HG03175 (cell line): ENCODE results near the gene SLIT3.

Experiments
- ATAC-seq: cut with Tn5 transposase; IDR thresholded peaks from one replicate; pipeline ENCODE4 v1.9.1; 2021; ENCODE audit warnings: mild to moderate bottlenecking, moderate library complexity; ENCODE audit not compliant: unreplicated experiment

Gene SLIT3

DNA sequence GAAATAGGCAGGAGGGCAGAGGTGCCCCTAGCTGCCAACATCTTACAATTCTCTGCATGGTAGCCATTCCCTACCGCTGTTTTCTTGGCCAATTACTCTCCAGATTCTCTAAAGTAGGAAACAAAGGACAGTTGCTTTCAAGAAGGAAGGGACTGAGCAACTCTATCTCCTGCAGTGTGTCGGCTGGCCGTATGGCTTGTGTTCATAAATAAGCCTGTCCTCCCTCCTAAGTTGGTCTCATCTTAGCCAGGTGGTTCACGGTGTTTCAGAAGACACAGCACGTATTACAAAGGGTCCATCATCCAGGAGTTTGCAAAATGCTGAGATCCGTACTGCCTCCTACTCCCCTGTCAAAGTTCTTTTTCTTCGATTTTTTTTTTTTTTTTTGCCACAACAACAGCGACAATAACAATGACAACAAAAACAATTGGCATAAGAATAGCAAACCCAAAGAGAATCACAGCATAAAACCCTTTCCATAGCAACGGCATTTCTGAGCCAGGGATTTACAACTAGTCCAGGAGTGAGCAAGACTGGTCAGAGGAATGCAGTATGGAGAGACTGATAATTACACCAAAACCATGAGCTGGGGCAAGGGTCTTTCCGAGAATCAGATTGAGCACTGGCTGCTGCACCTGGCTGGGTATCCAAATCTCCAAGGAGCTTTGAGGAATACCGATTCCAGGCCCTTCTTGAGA, 212.8 kb downstream of the SLIT3 start:
- no peak for ATAC-seq

DNA sequence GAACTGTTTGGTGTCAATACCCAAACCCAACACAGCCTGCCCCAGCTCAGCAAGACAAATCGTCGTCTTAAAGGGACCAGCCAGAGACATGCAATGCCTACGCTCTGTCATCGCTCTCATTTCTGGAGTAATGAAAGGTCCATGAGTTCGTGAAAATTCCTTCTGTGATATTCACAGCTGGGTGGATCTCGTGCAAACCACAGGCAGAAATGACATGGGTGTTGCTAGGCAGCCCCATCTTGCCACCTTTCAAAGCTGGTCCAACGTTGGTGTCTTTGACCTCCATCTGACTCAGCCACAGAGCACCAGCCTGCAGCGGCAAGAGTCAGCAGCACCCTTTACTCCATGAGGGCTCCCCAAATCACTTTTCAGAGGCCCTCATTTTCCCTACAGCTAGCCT, 215.3 kb downstream of the SLIT3 start:
- no peak for ATAC-seq

DNA sequence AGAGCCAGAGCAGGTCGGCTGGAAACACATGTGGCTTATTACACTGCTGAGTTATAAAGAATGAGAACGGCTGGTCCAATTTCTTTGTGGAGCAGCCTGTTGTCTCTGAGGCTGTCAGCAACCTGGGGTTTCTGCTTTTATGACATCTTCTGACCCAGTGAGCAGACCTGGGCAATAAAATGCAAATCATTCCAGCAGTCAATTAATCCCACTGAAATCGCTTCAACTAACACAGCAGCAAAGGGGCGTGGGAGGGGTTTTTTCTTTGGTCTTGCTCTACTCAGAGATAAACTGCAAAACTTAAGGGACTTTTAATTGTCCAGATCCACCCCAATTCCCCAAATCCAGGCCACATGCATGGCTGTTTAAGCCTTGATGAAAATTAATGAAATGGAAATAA, 215.7 kb downstream of the SLIT3 start:
- no peak for ATAC-seq

GRCh38 chr5:169084775-169085174, 216.2 kb downstream of the SLIT3 start:
- no peak for ATAC-seq

DNA sequence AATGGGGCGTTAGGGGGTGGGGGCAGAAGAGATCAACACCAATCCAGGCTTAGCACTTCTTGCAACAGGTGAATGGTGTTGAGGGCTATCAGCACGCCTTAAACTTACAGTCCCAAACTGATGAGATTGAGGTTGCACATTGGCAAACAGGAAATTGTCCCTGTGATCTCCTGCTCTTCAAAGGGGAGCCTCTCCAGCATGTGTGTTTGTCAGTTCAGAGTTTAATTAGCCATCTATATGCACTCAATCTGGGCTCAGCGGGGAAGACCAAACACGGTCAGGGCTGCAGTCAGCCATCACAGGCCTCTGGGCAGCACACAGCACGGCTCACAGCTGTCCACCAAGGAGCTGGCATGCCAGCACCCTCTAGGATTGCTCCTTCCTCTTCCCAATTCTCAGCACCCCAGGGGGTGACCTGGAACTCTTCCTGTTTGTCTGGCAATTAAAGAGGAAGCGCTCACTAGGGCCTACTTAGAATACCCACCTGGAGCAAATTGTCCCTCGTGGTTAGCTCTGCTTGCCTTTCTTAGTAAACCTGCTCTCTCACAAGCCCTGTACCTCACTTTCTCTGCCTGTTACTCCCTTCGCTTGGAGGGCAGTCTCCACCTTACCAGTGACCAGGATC, 217.4 kb downstream of the SLIT3 start:
- no peak for ATAC-seq

GRCh38 chr5:169081000-169081724, 219.8 kb downstream of the SLIT3 start:
- no peak for ATAC-seq

GRCh38 chr5:169080448-169080911, 220.5 kb downstream of the SLIT3 start:
- no peak for ATAC-seq

GRCh38 chr5:169079697-169080096, 221.2 kb downstream of the SLIT3 start:
- ATAC-seq: no peak

DNA sequence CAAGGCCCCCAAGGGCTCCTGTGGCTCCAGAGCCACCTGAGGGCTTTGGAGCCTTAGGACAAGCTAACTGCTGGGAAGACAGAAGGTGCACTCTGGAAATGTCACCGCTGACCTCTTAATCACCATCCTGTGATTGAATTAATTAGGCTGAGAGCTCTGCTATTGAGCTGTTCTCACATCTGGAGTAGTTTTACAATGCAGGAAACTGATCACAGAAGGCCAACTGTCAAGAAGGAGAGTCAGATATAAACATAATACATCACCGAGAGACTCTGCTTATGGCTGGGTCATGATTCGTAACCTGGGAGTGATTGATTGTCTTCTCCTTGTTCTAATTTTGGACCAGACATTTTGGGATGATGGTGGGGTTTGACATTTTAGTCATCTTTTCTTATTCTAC, 226.1 kb downstream of the SLIT3 start:
- ATAC-seq: no peak

- ATAC-seq: no peak
These were observed 228.7 kb downstream of the SLIT3 start for GRCh38 chr5:169072233-169072632.

DNA sequence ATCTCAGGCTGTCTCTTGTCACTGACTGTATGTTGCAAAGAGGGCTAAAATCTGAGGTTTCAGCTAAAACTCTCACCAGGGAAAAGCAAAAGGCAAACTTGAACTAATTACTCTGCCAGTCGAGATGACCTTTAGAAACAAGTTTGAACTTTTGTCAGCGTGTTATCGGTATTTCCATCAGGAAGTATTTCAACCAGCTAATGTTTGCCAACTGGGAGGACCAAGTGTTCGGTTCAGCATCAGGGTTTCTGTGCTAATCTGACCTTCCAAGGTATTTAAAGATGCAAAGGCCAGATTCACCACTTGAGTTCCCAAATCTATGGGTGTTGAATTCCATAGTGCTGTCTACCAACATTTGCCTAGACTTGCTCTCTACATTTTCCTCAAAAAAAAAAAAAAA, 230.5 kb downstream of the SLIT3 start:
- ATAC-seq: no peak

DNA sequence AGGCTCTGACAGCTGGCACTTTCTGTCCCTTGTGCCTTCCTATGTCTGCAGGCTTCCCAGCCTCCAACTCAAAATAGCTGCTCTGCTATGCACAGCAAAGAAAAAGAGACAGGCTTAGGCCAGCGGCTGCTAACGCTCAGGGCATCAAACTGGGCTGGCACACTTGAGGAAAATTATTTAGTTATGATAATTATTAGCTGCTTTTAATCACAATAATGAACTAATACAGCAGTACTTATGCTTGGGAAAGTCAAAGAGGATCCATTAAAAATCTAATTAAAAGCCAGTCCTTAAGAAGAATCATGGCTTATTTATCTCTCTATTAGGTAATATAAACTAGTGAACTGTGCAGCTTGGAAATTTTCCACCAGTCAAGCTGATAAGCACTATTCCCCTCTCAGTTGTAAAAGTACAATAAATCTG, 233.2 kb downstream of the SLIT3 start:
- no peak for ATAC-seq

DNA sequence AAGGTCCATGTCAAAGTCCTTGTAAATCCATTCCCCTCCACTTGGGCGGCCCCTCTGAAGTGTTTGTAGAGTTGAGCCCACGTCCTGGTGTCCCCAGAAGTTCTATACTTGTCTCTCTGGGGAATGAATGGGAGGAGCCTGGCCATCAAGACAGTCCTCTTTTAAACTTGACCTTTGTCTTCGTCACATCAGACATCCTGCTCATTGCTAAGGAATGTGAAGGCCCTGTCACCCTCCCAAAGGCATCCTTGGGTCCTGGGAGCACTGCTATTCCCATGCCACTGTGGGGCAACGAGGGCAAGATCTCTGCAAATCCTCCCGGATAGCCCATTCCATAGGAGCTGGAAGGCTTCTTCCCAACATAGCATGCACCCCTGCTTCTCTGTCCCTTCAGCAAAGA, 235.5 kb downstream of the SLIT3 start:
- ATAC-seq: no peak

DNA sequence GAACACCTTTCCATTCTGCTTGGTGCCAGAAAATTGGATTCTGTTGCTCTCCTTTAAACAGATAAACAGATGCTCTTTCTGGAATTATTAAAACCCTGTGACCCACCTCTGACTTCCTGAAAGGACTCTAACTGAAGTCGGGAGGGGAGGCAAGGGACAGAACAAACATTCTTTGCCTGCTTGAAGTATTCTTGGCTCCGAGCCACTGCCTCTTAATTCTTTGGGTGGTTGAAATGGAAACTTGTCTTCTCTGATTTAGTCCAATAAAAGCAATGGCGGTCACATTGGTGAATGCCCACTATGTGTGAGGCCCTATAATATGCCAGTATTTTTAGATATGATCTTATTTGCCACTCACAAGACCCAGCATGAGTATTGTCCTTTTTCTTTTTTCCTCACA, 236.8 kb downstream of the SLIT3 start:
- no peak for ATAC-seq

- no peak for ATAC-seq
These were observed 237.5 kb downstream of the SLIT3 start for GRCh38 chr5:169063316-169063953.

- ATAC-seq: no peak
These were observed 238.2 kb downstream of the SLIT3 start for GRCh38 chr5:169062690-169063089.

GRCh38 chr5:169054506-169054905, 246.4 kb downstream of the SLIT3 start:
- no peak for ATAC-seq

DNA sequence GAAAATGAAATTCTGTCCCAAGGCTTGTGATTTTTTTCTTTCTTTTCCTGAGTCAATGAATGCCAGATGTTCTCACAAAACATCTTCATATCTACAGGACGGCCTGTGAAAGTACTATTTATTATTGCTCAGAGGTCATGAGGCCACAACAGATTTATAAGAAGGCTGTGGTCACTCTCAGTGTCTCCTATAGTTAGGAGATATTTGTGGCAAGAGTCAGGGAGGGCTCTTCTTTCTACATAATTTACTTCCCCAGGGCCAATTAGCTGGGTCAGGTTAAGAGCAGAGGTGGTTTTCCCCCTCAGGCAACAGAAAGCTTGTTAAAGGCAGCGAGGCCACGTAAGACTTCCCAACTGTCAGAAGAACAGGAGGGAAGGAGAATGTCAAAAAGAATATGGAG, 248.7 kb downstream of the SLIT3 start:
- ATAC-seq: no peak

DNA sequence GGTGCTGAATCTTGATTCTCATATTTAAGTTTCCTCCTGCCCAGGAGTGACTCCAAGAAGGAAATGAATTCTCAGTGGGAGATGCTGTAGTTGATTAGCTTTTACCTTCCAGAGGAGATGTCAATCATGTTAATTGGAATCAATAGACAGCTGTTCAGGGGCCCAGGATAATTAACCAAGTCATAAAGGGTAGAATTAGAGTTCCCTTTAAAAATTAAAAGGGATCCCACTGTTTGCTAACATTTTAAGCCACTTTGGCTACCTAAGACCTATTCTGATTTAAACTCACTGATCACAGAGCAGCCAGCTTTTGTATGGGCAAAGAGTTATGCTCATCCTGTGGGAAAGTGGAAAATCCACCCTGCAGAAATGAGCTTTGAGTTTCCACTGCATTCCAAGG, 249.6 kb downstream of the SLIT3 start:
- ATAC-seq: no peak

DNA sequence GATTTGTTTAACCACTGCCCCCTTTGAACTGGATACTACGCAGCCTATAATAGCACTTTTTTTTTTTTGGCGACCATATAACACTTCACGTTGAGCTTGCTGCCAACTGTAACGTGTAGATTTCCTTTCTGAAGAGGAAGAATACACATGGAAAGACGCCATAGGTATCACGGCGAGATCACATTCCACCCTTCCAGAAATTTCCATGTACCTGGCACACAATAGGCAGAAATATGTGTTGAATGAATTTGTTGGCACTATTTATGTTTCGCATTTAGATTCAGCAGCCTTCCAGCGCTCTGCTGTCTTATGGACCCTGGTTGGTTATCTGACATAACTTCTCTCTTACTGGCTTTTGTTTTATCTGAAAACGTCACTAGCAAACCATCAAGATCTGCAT, 250.3 kb downstream of the SLIT3 start:
- no peak for ATAC-seq

DNA sequence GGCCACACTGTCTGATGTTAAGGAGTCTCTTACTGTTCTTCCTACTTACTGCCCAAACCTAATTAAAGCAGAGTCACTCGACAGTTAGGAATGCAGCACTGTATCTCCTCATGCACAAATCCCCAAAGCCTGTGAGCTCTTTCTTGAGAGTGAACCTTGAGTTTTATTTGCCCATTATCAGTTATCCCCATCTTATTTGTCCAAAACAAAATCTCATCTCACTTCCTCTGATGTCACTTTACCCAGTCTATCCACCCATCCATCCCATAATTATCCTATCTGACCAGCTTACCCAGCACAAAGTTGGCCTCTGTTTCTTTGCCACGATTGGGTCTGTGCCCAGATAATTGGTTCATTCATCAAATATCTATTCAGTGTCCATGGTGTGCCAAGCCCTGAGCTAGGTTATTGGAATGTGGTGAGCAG, 250.8 kb downstream of the SLIT3 start:
- ATAC-seq: no peak

GRCh38 chr5:169049712-169050111, 251.2 kb downstream of the SLIT3 start:
- ATAC-seq: no peak
